HFF-Myc (cell line): Measurements from ENCODE around the gene NPFFR1.

ENCODE experiments used
- DNase-seq: peaks from one replicate; pipeline ENCODE4 v3.0.0-alpha.2; 2011; ENCODE audit warnings: low read depth; ENCODE audit errors: extremely low read depth
- H3K4me3 ChIP-seq: replicated peaks from 2 replicates; pipeline ENCODE4 v1.5.1; 2011; ENCODE audit warnings: low read depth, mild to moderate bottlenecking, control low read depth, low read length
- CTCF ChIP-seq: IDR thresholded peaks from 2 replicates; pipeline ENCODE4 v1.5.1; 2012; ENCODE audit warnings: mild to moderate bottlenecking, low read depth, low read length, control low read depth; ENCODE audit errors: missing control alignments

NPFFR1 gene

GRCh38 chr10:70315276-70315675, 31.5 kb upstream of the NPFFR1 start:
- DNase-seq, result no peak
- no peak for TF ChIP-seq CTCF
- H3K4me3 ChIP-seq, result no peak overlapping the region

DNA sequence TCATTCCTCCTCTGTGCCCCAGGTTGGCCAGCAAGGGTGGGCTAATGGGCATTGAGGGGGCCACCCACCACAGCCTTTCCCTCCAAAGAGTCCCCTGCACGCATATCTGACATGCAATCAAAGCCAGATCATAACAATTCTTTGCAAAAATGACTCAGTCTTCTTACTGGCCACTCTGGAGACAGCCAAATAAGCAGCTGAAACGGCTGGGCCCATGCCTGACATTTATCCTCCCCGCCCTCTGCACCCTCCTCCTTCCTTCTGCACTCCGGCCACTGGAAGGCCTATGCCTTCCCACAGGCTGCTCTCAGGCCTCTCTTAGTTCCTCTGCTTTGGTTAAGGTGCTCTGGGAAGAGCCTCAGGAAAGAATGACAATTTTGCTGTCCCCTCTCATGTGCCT, 29.2 kb upstream of the NPFFR1 start:
- TF ChIP-seq CTCF, result no peak
- no peak for DNase-seq
- H3K4me3 ChIP-seq, result no peak overlapping the region

- no peak overlapping the region for H3K4me3 ChIP-seq
- TF ChIP-seq CTCF, result no peak
- no peak for DNase-seq
Measured at GRCh38 chr10:70312249-70312648, 28.4 kb upstream of the NPFFR1 start.

DNA sequence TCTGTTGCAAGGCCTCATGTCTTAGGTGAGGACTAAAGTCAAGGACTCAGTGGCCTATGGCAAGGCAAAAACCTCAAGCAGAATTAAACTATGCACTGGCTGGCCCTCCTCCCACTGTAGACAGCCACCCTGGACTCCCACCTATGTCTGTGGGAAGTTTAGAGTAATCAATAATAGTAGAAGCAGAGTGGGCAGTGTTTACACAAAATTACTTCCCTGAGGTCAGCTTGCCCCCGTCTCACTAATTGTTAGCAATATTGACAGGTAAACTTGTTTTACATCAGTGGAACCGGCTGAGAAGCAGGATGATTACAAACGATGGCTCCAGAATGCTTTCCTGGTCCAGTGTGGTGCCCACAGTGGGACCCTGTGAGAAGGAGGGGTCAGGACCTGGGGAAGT, 27.9 kb upstream of the NPFFR1 start:
- TF ChIP-seq CTCF, result no peak
- no peak overlapping the region for H3K4me3 ChIP-seq
- DNase-seq, result no peak

DNA sequence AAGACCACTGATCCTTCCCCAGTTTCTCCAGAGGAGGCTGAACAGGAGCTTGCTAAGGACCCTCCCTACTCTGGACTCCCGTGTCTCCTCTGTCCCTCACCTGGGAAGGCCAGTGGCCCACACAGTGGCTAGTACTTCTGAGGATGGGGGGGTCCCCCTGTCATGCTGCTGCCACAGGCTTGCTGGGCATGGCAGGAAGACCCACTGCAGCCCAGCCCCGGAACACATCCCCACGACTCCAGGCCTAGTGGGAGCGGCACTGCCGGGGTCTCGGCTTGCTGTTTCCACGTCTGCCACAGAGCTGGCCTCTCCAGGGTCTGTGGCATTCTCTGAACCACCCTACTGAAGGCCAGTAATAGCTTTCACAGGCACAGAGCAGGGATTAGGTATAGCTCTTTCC, 25.9 kb upstream of the NPFFR1 start:
- DNase-seq, result no peak
- no peak for TF ChIP-seq CTCF
- H3K4me3 ChIP-seq, result no peak overlapping the region

GRCh38 chr10:70308121-70309060, 24.6 kb upstream of the NPFFR1 start:
- DNase-seq, result no peak
- TF ChIP-seq CTCF, result no peak
- no peak overlapping the region for H3K4me3 ChIP-seq
